ENCODE measurements around the gene TMEM150B.
A peak's percentile ranks its signal among the peaks of the same experiment; 100 is the strongest.

Gene TMEM150B

DNA sequence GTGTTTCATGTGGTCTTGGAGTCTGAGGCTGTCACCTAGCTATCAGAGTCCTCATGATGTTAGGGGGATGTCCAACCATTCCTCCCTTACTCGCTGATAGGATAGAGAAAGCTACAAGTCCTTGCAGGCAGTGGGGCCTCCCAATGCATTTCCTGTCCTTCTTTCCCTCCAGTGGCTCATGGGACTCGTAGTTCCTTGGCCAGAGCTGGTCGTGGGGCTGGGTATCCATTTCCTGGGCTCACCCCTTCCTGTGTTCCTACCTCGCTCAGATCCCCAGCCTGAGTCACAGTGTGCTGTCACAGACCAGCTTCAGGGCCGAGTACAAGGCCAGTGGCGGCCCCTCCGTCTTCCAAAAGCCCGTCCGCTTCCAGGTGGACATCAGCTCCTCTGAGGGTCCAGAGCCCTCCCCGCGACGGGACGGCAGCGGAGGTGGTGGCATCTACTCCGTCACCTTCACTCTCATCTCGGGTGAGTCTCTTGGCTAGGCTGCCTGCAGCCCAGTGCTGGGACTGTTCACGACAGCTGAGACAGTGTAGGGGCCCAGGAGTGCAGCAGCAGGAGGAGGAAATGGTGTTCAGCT lies 19.1 kb downstream of the TMEM150B start:
- no peak for DNase-seq (ENCODE audit: low read depth)

DNA sequence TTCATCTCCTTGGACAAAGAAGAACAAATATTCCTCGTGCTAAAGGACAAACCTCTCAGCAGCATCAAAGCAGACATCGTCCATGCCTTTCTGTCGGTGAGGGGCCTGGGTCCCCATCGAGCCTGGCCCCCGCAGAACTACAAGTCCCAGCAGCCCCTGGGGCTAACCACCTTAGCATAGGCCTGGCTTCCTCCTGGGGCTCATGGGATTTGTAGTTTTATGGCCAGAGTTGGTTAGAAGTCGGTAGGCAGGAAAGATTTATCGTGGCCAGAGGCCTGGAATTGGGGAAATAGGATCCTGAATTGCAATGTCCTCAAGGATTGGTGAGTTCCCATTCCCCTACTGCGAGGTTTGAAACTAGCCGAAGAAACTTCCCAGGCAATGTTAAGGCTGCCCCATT lies 19.6 kb downstream of the TMEM150B start:
- no peak for DNase-seq (ENCODE audit: low read depth)

DNA sequence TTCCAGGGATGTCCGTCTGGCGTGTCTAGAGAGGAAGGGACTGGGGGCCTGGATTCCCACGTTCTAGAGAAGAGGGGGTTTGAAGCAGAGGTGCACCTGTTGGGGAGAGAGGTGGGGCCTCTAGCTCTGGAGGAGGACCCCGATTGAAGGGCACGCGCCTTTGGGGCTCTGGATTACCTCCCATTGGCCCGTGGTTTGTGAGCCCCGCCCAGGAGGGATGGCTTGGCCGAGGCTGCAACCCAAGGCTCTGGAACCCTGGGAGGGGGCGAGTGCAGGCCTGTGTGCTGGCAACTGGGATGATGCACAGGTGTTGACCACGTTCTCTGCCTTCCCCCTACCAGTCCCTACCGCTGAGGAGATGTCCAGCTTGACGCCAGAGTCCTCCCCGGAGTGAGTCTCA lies 20.2 kb downstream of the TMEM150B start:
- no peak for DNase-seq (ENCODE audit: low read depth)

DNA sequence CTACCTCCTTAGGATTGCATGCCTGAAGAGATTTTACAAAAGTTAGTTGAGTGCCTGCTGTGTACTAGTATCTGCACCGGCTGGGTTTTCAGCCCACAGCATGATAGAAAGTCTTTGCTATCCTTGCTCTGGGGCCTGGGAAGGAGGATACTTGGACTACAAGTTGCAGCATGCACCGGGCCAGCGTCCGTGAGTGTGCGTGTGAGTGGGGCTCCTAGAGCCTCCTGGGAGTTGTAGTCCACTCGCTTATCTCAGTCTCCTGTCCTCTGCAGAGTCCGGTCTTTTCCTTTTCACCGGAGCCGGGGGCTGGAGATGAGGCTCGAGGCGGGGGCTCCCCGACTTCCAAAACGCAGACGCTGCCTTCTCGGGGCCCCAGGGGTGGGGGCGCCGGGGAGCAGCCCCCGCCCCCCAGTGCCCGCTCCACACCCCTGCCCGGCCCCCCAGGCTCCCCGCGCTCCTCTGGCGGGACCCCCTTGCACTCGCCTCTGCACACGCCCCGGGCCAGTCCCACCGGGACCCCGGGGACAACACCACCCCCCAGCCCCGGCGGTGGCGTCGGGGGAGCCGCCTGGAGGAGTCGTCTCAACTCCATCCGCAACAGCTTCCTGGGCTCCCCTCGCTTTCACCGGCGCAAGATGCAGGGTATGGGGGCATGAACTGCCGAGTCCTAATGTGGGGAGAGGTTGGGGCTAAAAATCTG lies 20.7 kb downstream of the TMEM150B start:
- no peak for DNase-seq (ENCODE audit: low read depth)

DNA sequence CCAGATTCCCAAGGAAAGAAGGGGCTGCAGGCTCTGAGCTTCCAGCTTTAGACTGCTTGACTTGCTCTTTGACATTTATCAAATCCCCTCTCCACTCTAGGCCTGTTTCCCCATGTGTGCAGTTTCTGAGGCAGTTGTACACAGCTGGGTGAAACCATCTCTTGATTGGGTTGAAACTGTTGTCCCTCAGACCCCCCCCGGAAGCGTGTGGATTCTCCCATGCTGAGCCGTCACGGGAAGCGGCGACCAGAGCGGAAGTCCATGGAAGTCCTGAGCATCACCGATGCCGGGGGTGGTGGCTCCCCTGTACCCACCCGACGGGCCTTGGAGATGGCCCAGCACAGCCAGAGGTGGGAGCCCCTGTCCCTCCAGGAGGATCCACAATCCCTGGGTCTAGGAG lies 21.7 kb downstream of the TMEM150B start:
- no peak for DNase-seq (ENCODE audit: low read depth)

DNA sequence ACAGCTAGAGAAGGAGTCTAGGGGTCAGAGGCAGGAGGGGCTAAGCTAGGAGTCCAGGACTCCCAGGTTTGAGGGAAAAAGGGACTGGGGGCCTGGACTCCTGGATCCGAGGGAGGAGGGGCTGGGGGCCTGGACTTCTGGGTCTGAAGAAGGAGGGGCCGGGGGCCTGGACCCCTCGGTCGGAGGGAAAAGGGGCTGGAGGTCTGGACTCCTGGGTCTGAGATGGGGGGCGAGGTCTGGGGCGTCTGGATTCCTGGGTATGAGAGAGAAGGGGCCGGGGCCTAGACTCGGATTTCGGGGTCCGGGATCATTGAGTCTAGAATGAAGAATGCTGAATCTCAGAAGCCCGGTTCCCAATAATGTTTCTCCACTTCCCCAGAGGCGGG lies 22.8 kb downstream of the TMEM150B start:
- no peak for DNase-seq (ENCODE audit: low read depth)

DNA sequence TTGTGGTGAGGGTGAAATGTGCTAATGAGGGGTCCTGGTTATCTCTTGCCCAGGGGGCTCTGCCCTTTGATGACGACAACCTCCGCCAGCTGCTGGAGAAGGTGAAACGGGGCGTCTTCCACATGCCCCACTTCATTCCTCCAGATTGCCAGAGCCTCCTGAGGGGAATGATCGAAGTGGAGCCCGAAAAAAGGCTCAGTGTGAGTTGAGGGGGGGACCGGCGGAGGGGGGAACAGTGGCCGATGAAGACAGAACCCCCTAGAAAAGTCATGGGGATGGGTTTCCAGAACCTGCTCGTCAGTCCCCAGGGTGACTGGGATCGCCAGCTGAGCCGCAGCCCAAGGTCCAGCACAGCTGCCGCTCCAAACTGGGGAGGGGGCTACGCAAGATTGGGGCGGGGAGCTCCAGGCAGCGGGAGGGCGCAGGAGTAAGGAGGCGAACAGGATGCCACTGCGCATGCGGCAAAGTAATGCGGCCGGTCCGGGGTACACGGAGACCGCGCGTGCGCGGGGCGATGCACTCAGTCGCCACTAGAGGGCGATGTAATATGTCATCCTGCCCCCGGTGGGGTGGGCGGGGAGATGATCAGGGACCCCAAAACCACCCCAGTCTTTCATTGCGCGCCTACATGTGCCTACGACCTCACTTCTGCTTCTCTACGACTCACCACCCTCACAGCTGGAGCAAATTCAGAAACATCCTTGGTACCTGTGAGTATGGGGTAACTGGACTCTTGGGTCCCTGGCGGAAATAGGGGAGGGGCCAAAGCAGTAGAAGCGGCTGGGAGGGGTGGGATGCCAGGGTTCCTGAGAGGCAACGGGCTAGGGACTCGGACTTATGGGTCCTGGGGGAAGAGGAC lies 23.5 kb downstream of the TMEM150B start:
- peak; percentile 34 for DNase-seq (ENCODE audit: low read depth)

DNA sequence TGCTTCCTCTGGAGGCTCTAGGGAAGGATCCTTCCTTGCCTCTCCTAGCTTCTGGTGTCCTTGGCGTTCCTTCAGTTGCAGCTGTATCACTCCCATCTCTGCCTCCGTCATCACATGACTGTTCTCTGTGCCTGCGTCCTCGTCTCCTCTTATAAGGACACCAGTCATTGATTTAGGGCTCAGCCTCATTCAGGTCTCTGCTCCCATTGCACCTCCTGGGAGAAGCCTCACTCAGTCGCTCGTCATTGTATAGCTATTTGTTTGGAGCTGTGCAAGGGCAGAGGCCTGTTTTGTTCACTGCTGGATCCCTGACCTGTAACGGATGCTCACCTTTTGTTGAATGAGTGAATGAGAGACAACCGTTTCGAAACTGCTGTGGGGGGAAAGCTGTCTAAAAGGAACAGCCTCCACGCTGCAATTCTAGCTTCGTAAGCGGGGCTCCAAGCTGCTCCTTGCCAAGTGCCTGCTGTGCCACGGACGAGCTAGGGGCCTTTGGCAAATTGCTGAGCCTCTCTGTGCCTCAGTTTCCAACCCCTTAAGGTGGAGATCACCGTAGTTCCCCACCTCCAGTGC lies 24.2 kb downstream of the TMEM150B start:
- no peak for DNase-seq (ENCODE audit: low read depth)

DNA sequence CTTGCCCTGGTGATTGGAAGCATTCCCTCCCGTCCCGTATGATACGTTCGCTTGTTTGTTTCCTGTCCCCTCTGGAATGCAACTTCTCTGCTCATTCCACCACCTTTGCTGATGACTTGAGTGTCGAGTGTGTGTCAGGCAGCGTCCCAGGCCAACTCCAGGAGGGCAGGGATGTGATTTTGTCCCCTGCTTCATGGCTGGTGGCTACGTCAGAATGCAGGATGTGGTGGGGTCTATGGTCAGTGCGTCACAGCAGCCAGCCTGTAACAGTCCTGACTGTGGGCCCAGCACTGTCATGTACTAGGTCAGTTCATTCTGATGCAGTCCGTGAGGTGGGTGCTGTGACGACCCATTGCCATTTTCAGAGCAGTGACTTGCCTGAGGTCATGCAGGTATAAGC lies 25.1 kb downstream of the TMEM150B start:
- no peak for DNase-seq (ENCODE audit: low read depth)

DNA sequence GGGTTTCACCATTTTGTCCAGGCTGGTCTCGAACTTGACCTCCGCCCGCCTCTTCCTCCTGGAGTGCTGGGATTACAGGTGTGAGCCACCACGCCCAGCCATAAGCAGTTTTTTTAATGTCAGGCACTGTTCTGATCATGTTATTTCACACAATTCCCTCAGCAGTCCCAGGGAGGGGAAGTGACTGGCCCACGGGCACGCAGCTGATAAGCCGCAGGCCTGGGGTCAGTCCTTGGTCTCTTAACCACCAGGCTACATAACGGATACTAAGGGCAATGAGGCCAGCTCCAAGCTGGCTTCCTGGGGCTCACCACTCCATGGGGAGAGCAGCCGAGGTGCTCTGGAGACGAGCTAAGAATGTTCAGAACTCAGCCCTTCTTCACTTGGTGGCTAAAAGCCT lies 27.9 kb downstream of the TMEM150B start:
- DNase-seq (ENCODE audit: low read depth): no peak

DNA sequence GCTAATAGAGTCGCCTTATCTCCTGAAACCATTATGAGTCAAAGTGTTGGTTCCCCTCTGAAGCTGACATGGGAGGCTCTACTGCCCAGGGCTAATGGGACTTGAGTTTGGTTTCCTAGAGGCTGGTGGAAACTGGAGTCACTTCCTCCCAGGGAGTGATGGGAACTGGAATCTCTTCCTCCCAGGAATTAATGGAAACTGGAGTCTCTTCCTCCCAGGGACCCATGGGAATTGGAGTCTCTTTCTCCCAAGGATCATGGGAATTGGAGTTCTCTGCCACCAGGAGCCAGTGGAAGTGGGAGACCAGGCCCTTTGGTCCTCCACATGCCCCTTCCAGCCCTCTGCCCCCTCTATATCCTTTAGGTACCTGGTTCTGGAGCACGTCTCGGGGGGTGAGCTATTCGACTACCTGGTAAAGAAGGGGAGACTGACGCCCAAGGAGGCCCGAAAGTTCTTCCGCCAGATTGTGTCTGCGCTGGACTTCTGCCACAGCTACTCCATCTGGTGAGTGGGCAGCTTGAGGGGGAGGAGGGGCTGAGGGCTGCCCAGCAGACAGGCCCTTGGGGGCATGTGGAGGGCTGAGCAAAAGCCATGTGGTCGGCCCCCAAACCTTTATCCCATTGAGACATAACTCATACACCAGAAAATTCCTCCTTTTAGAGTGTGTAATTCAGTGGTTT lies 35.9 kb downstream of the TMEM150B start:
- no peak for DNase-seq (ENCODE audit: low read depth)

DNA sequence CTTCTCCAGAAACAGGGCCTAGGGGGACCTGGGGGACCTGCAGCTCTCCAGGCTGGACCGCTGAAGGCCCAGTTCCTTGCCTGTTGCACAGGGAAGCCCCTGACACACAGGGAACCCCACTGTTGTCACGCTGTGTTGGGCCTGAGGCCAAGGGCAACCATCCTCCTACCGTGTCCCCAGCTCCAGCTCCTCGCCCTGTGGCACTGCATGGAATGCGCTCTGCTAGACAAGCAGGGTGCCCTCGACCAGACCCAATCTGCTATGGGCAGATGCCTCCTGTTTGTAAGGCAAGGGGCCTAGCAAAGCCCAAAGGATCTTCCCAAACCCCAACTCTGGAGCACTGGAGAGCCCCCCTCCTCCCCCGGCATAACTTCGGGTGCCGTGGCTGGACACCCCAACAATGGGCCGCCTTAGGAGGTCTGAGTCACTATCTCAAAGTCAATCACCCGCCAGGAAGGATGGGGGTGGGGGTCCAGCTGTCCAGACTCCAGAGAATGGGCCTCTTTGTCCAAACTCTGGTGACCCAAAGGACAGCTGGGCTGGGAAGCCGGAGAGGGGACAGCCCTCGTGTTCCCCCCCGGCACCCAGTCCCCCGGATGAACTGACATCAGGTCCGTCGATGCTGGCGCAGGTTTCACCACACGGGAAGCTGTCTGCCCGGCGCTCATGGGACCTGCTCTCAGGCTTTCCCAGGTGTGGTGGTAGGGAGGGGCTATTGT lies 37.6 kb downstream of the TMEM150B start:
- DNase-seq (ENCODE audit: low read depth): no peak

DNA sequence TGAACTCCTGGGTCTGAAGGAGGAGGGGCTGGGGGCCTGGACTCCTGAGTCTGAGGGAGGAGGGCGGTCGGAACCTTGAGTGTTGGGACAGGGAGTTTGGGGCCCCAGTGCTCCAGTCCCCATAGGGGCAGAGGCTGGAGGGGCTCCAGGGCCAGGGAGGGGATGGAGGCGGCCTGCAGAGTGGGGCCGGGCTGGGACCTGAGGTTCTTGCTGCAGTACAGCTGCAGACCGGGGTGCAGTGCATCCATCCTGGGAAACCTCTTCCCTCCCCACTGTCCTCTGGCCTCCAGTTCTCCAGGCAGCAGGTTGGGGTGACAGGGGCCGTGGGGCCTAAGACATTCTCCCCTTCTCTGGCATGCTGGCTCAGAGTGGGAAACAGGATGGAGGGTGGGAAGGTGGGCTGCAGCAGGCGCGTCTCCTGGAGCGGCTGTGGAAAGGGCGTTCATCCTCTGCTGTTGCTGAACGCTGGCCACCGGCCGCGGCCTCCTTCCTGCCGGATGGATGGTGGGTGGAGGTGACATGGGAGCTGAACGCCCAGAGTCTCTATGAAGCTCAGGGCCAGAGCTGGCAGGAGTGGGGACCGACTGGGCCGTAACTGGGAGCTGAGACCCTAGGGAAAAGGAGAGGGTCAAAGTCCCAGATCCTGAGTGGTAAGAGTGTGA lies 39.8 kb downstream of the TMEM150B start:
- no peak for DNase-seq (ENCODE audit: low read depth)

DNA sequence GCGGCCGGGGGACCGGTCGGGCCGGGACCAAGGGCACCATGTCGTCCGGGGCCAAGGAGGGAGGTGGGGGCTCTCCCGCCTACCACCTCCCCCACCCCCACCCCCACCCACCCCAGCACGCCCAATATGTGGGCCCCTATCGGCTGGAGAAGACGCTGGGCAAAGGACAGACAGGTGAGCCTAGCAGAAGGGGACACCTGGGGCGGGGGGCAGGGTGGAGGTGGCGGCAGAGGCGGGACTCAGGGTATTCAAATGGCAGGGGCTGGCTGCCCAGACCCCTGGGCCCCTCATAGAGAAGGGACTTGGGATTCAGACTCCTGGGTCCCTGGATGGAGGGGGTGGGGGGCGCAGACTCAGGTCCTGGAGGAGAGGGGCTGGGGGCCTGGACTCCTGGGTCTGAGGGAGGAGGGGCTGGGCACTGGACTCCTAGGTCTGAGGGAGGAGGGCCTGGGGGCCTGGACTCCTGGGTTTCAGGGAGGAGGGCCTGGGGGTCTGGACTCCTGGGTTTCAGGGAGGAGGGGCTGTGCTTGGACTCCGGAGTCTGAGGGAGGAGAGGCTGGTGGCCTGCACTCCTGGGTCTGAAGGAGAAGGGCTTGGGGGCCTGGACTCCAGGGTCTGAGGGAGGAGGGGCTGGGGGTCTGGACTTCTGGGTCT lies 40.6 kb downstream of the TMEM150B start:
- DNase-seq (ENCODE audit: low read depth): no peak

DNA sequence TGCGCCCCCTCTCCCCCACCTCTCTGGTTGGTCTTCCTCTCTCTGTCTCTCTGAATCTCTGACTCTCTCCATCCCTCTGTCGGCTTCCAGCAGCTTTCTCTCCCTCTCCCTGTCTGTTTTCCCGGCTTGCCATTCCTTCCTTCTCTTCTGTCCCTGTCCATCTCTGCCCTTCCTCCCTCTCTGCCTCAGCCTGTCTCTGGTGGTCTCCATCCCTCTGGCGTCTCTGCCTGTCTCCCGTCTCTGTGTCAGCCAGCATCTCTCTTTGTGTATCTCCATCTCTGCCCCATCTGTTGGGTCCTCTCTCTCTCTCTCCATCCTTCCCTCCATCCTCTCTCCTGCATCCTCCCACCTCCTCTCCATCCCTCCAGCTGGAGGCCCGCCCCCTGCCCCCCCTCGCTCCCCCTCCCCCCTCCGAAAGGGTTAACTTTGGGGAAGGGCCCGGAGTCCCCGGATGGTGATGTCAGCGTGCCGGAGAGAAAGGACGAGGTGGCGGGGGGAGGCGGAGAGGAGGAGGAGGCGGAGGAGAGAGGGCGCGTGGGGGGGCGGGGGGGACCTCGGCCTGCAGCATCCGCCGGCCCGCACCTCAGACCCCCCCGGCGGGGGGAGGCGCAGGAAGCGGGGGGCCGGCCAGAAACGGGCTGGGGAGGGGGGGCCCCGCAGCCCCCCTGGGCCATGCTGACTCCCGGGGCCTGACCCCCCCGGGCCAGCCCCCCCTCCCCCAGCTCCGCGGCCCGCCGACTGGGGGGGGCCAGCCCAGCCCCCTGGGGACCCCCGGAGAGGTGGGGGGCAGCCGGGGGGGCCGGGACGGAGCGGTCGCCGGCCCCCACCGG lies 41.4 kb downstream of the TMEM150B start, which contains the start of gene BRSK1:
BRSK1 (plus strand) TSS at position 450 of the 830 bp plus-strand sequence. CDS start 446 bp downstream, outside the sequence.
- no peak for DNase-seq (ENCODE audit: low read depth)

DNA sequence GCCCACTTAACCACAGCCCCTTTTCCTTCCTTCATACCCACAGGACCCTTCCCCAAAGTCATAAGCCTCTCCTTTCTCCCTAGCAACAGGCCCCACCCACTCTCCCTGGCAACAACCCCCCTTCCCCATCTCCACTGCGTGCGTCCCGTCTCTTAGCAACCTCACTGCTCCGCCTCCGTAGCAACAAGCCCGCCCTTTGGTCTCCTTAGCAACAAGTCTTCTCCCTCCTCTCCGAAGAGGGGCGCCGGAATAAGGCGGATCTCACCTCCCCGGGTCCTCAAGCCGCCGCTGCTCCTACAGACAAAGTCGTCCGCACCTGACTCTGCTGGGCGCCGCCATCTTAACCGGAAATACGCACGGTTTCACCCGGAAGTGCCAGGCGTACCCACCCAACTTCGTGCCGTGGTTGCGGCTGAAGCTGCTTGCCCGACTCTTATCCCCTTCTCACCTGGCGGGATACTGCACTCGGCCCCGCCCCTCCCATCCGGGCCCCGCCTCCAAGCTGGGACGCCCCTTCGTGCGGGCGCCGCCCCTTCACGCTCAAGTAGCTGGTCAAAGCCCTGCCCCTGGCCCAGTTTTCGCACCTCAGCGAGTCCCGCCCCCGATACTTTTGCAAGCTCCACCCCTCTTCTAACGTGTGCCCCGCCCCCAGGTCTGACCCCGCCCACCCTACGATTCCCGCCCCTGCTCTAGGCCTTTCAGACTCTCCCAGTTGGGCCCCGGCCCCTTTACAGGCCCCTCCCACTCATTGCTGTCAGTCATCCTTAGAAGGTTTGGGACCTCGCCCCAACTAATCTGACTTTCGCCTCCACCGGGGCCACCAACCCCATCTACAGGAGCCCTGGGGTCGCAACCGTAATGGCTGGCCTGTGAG lies 45.1 kb downstream of the TMEM150B start, which contains the start of gene HSPBP1:
HSPBP1 (minus strand) TSS at position 341 of the 874 bp plus-strand sequence. CDS start 502 bp downstream, outside the sequence.
- peak; percentile 89 for DNase-seq (ENCODE audit: low read depth)

DNA sequence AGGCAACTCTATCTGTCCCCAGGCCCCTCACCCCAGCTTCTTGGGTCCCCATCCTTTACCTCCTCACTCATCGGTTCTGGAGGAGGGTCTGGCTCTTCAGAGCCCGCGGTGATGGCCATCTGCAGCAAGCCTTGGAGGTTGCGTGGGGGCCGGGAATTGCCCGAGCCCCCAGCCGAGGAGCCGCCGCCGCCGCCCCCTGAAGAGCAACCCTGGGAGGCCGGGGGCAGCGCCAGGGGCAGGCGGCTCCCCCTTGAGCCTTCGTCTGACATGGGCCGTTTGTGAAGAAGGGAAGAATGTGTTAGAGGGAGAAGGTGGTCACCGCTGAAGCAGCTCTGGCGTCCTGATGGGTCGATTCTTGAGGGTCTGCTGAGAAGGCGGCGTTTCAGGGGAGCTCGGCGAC lies 45.8 kb downstream of the TMEM150B start:
- DNase-seq (ENCODE audit: low read depth): no peak
